Occipital lobe (tissue), 2 donors: ENCODE measurements around the gene LTA4H. TPM values are rescaled to one million over a fixed set of nuclear protein-coding genes. Genes with fewer than 3 reads are reported as not detected.
"Not testable (repeated sequence)": the region's sequence is repeated elsewhere in the genome, so short reads cannot be mapped to it uniquely, and the experiment has no call there.

Experiments
- DNase-seq: peaks from one replicate; lab custom pipeline; 2025; lab: John Stamatoyannopoulos, UW
- total RNA-seq: library from RNA; depleted of rRNA; stranded (reverse); fragments of >200 nt; gene quantifications from one replicate; pipeline ENCODE4 v1.2.3, GENCODE V29; 2014

The LTA4H gene
- total RNA-seq, 1 donor from 2014 or later: 38.5 TPM

DNA sequence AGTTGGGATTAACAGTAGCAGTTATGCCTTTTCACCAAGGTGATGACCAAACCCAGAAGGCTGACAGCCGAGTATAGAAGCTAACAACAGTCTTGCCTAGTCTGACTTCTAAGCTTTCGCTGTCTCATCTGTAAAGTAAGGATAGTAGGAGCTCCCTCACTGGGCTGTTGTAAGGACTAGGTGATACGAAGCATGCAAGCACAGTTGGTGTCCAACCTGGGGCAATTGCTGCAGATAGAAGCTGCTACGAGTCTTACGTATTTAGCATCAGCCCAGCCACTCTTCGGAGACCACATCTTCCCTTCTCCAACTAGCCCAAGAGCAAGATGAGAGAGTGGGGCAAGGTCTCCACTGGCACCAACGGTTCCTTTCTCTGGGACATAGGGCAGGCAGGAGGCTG, 45.3 kb downstream of the LTA4H start:
- DNase-seq: no peak

GRCh38 chr12:95989504-95990123, 45.8 kb downstream of the LTA4H start:
- DNase-seq: no peak

GRCh38 chr12:95988506-95989275, 46.7 kb downstream of the LTA4H start:
- no peak for DNase-seq

DNA sequence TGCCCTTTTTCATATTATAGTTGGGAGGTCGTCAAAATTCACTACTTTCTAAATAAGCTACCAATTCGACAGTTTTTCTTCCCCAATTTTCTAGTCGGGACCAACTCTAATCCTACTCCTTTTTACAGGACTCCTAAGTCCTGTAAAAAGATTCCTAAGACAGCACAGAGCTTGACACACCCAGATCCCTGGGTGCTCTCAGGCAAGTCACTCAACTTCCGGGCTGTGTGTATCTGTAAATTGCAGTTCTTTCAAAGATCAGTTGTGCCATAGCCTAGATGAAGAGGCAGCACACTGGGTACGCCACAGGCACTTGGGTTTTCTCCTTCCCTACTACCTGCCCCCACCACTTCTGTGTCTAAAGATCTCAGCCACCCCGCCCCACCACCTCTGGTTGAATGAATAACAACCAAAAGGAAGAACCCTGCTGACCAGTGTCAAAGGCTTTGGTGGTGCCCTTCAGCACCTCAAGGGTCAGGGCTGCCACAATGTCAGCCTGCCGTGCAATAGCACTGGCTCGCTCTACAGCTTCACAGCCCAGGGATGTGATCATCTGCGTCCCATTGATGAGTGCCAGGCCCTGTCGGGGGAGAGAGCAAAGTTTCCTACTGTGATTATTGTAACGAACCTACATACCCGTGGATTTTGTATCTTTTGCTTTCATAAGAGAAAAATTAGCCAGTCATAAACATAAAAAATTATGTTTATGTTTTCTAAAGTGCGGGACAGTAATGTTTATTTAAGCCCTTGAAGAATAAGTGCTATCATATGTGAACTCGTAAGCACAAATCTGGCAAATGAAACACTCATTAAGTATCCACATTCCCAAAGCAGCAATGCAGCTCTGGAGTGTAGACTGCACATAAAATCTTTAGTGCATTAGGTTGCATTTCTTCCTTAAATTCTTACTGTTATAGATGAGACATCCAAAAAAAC, 48.5 kb downstream of the LTA4H start:
- no peak for DNase-seq

DNA sequence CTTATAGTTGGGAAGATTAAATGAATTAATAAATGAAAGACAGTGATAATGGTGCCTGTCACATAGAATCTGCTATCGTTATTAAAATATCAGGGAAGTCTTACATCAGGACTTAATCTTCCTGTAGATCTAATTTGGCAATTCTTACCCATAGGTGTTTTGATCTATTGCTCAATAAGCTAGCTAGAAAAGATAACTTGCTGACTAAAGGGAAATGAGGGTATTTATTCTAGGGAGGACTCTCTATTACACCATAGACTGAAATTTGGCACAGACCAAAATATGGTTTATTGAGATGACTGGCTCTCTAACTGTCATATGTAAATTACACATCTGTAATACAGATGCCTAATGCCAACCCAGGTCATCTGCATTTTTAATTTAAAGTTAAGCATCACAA, 50.7 kb downstream of the LTA4H start:
- no peak for DNase-seq

DNA sequence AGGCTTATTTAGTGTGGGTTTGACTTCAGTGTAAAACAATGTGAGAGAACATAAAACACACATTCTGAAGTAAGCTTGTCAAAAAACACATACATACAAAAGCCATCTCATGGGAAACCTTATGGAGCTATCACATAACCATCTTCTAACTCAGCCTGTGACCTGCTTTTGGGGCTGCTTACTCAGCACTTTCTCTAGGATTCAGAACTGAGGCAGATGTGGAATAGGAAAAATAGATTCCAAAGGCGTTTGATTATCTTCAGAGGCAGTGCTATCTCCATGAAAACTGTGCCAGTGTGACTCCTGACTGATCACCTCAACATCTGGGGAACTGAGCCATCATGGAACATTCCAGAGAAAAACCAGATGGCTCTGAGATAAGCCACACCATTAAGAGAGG, 52.8 kb downstream of the LTA4H start:
- no peak for DNase-seq

DNA sequence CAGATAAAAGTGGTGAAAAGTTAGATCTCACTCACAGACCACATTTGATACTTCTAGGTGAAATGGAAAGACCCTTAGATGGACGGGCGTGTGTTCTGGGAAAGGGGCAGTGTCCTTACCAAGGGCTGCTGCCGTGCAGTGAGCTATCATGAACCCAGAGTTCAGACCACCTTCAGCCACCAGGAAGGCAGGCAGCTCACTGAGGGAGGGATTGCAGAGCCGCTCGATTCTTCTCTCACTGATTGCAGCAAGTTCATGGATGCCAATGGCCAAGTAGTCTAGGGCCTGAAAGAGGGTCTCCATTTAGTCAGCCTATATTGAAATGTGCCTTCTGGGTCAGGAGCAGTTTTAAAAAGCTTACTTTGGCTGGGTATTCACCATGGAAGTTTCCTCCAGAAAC, 55.0 kb downstream of the LTA4H start:
- DNase-seq: no peak

- no peak for DNase-seq
Observed at GRCh38 chr12:95978774-95979173, 56.6 kb downstream of the LTA4H start.

DNA sequence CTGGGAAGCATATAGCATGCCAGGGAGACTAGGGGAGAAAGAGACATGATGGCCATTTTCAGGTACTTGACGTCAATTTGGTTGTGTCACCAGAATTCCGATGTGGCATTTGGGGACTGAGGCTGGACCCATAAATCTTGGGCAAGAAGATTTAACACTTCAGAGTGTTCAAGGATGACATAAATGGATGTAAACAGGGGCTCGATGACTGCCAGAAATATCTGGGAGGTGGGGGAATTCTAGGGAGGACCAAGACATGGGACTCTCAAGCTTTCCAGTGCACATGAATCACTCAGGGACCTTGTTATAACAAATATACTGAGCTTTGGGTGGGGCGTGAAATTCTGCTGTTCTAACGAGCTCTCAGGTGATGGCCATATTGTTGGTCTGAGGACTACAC, 57.0 kb downstream of the LTA4H start:
- no peak for DNase-seq

DNA sequence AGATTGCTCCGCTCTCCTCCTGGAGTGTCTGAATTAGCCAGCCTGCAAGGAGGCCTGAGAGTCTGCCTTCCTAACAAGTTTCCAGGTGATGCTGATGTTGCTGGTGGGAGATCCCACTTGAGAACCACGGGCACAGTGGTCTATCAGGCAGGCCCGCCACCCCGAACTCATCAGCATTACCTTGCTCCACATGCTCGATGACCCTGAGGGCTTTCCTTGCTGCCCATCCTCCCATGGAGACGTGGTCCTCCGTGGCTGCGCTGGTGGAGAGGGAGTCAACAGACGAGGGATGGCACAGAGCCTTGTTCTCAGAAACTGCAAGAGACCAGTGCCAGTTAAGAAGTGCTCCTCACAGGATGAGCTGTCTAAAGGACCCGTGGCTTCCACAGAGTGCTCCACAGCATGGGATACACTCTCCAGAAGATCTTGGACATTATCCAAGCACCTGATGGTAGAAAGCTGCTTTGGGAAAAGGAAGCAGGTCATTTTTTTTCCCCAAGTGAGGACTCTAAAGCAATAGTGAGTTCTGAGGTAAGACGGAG, 57.6 kb downstream of the LTA4H start:
- no peak for DNase-seq

DNA sequence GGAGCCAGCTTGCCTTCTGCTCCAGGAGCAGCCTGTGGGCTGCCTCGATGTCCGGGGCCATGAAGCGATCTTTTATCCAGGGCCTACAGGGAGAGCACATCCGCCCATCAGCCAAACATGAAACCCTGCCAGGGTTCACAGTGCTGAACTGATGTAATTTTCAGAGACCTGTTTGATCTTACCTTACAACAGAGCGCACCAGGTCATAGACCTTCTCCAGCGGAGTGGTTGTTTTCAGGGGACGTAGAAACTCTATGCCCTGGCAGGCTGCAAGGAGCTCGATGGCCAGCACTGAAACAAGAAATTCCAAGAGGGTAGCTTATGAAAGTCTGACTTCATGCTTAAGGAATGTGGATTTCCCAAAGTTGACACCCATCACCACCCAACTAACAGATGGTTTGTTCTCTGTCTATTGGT, 59.0 kb downstream of the LTA4H start:
- DNase-seq: no peak

GRCh38 chr12:95975491-95975890, 59.9 kb downstream of the LTA4H start:
- DNase-seq: no peak

GRCh38 chr12:95974358-95974757, 61.0 kb downstream of the LTA4H start:
- no peak for DNase-seq

GRCh38 chr12:95972832-95973456, 62.4 kb downstream of the LTA4H start:
- DNase-seq: no peak

- no peak for DNase-seq
Observed at GRCh38 chr12:95970905-95971304, 64.5 kb downstream of the LTA4H start.

- DNase-seq: not testable (repeated sequence)
Observed at GRCh38 chr12:95969116-95969515, 66.3 kb downstream of the LTA4H start.

DNA sequence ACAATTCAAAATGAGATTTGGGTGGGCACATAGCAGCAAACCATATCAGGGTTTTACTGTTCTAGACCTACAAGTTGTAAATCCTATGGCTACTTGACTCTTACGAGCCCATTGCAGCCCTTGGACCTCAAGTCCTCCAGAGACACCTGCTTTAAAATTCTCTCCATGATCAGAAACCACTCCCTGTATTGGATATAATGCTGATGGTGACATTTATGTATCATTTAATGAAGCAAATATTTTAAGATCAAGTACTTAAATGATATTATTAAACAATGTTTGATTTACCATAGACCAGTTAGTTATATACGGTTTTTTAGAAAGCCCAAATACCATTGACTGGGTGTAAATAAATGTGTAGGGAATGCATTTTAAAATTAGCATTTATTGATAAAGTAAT, 68.1 kb downstream of the LTA4H start:
- DNase-seq: no peak

DNA sequence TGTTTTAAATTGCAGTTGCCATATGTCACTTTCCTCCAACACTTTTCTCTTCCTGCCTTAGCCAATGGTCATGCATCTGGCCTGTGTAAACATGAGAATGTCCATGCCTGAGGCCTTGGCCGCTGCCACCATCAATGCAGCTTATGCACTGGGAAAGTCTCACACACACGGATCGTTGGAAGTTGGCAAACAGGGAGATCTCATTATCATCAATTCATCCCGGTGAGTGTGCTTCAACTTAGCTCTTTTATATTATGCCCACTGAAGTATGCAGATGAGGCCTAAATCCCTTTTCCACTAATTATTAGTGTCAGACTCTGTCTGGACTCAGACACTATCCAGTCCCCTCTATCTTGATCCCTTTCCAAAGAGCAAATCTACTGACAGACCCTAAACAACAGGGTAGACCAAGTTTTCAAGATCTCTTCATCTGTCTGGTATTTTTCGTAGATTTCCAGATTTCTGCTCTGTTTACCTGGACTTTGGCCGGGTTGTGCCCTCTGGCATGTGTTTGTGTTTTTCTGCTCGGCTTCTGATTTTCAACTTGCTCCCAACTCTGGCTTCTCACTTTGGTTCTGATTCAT, 69.0 kb downstream of the LTA4H start:
- DNase-seq: no peak

- DNase-seq: no peak
Observed at GRCh38 chr12:95963096-95963495, 72.3 kb downstream of the LTA4H start.

- no peak for DNase-seq
Observed at GRCh38 chr12:95962222-95962621, 73.2 kb downstream of the LTA4H start.

DNA sequence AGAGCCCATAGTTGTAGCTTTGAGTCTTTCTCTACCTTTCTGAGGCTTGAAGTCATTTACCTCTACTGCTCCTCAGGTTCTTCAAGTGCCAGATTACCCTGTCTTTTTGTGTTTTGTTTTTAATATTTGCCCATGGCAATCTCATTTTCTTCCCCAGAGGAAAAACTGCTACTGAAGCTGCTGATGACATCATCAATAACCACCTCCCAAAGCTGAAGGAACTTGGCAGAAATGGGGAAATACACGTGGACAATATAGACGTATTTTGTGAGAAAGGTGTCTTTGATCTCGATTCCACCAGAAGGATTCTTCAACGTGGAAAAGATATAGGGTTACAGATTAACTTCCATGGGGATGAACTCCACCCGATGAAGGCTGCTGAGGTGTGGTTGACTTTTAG, 75.1 kb downstream of the LTA4H start:
- no peak for DNase-seq
